A549 (cell line): ENCODE results near the gene SORCS2.

Source experiments
- BHLHE40 ChIP-seq: IDR thresholded peaks from 2 replicates; pipeline ENCODE4 v1.6.1; 2012; ENCODE audit warnings: low read depth, low read length, inconsistent platforms
- CBX2 ChIP-seq: fragments of 200-600 bp; sonication (generic); IDR thresholded peaks from 2 replicates; pipeline ENCODE4 v1.6.1; 2016; ENCODE audit warnings: low read depth, mild to moderate bottlenecking, borderline replicate concordance
- CTCF ChIP-seq: fragments of >200 bp; sonication (Bioruptor Twin); formaldehyde crosslinking; IDR thresholded peaks from 3 replicates; pipeline ENCODE4 v1.5.1; 2016
- EP300 ChIP-seq, 2 experiments: fragments of >200 bp; sonication (Bioruptor Twin); formaldehyde crosslinking; IDR thresholded peaks; 2 replicates in 1 of 2; 3 replicates in 1 of 2; pipeline ENCODE4 v1.6.1; 2016 to 2017
- KDM5A ChIP-seq: fragments of 200-600 bp; sonication (generic); IDR thresholded peaks from 2 replicates; pipeline ENCODE4 v1.6.1; 2016; ENCODE audit warnings: antibody characterized with exemption, mild to moderate bottlenecking
- MAZ ChIP-seq: fragments of 150-350 bp; IDR thresholded peaks from 2 replicates; pipeline ENCODE4 v1.6.1; 2014; ENCODE audit warnings: antibody characterized with exemption, low read depth, low read length, borderline replicate concordance
- MYC ChIP-seq: IDR thresholded peaks from 2 replicates; pipeline ENCODE4 v1.6.1; 2012; ENCODE audit warnings: mild to moderate bottlenecking, inconsistent platforms, low read length, improper control_type of control experiment, borderline replicate concordance
- PHF8 ChIP-seq: fragments of 200-600 bp; sonication (generic); IDR thresholded peaks from 2 replicates; pipeline ENCODE4 v1.6.1; 2016; ENCODE audit warnings: low read depth, mild to moderate bottlenecking, antibody characterized with exemption, moderate library complexity, borderline replicate concordance
- POLR2A ChIP-seq: IDR thresholded peaks from 2 replicates; pipeline ENCODE4 v1.6.1; 2012; ENCODE audit warnings: mild to moderate bottlenecking, low read length
- TF ChIP-seq, protein P1 (sequence below): IDR thresholded peaks from 2 replicates; pipeline ENCODE4 v1.6.1; 2012
- TF ChIP-seq, protein P2 (sequence below): IDR thresholded peaks from 2 replicates; pipeline ENCODE4 v1.6.1; 2012
- TF ChIP-seq, protein P3 (sequence below): fragments of 450-650 bp; IDR thresholded peaks from 2 replicates; pipeline ENCODE4 v1.6.1; 2014; ENCODE audit warnings: antibody characterized with exemption

DNA sequence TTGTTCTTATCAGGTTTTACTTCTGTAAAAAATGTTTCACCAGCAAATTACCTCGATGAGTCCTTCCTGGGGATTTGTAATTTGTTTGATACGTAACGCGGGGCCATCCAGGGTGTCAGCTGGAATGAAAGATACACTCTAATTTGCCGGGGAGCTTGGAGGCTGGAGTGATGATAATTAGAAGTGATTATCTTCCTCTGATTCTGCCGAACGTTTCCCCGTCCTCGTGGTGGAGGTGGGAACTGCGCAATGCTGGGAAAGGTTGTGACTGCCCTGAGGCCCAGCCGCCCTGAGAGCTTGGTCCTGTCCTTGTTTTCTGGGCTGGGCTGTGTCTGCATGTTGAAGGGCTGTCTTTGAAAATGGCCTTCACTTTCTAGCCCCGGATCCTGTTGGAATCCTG is 48.0 kb downstream of the SORCS2 start:
- no peak for TF ChIP-seq CBX2
- TF ChIP-seq POLR2A, result no peak
- no peak for TF ChIP-seq CTCF
- no peak for TF ChIP-seq MYC
- TF ChIP-seq EP300 (IDR thresholded peaks at IDR 0.05), result no peak
- TF ChIP-seq, protein P1, sequence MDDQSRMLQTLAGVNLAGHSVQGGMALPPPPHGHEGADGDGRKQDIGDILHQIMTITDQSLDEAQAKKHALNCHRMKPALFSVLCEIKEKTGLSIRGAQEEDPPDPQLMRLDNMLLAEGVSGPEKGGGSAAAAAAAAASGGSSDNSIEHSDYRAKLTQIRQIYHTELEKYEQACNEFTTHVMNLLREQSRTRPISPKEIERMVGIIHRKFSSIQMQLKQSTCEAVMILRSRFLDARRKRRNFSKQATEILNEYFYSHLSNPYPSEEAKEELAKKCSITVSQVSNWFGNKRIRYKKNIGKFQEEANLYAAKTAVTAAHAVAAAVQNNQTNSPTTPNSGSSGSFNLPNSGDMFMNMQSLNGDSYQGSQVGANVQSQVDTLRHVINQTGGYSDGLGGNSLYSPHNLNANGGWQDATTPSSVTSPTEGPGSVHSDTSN, result no peak
- TF ChIP-seq, protein P2, sequence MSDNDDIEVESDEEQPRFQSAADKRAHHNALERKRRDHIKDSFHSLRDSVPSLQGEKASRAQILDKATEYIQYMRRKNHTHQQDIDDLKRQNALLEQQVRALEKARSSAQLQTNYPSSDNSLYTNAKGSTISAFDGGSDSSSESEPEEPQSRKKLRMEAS, result no peak
- no peak for TF ChIP-seq MAZ
- TF ChIP-seq PHF8, result no peak
- no peak for TF ChIP-seq BHLHE40
- no peak for TF ChIP-seq KDM5A
- TF ChIP-seq, protein P3, sequence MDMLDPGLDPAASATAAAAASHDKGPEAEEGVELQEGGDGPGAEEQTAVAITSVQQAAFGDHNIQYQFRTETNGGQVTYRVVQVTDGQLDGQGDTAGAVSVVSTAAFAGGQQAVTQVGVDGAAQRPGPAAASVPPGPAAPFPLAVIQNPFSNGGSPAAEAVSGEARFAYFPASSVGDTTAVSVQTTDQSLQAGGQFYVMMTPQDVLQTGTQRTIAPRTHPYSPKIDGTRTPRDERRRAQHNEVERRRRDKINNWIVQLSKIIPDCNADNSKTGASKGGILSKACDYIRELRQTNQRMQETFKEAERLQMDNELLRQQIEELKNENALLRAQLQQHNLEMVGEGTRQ, result no peak
